K562 (cell line): ENCODE results near the gene RAD50. TPM values are rescaled to one million over a fixed set of nuclear protein-coding genes. Genes with fewer than 3 reads are reported as not detected.

Experiments used
- ATAC-seq: fragments of 200-7000 bp; cut with Tn5 transposase; 3 replicates; pipeline ENCODE4 v1.9.1; 2020; ENCODE audit warnings: moderate library complexity
- BruUV-seq: library from RNA; stranded (reverse); fragments of 400-500 nt; replicated peaks from 2 replicates; lab custom pipeline; 2021; lab: Mats Ljungman, UMichigan
- CTCF ChIA-PET: fragments of 300-600 bp; formaldehyde crosslinking; extraction: SDS; loops from one replicate; lab custom pipeline; 2021; ENCODE audit warnings: low intra/inter-chr PET ratio; lab: Yijun Ruan, JAX
- POLR2A ChIA-PET: fragments of 300-600, 350-650 bp; sonication (Branson Sonifier 250); formaldehyde crosslinking; extraction: SDS; loops from one replicate; lab custom pipeline; 2021; ENCODE audit warnings: antibody characterized with exemption, inconsistent platforms; lab: Yijun Ruan, JAX
- DNase-seq, 4 experiments: peaks; one replicate each; pipeline versions ENCODE4 v3.0.0 to v3.0.0-alpha.2; 2011 to 2018; ENCODE audit warnings: low spot score in 3 of 4, mixed read lengths in 3 of 4; ENCODE audit errors: extremely low read depth in 1 of 4
- FAIRE-seq: peaks from 2 replicates; lab custom pipeline; 2011; peaks lifted over from hg19 to GRCh38; lab: Jason Lieb, UNC
- H2AFZ ChIP-seq: 2 replicates; pipeline ENCODE4 v1.6.0; 2011; ENCODE audit warnings: low read depth, low read length, control low read depth, inconsistent platforms
- H3K27ac ChIP-seq: fragments of 200-600 bp; 3 replicates; pipeline ENCODE4 v1.8.0; 2011; ENCODE audit warnings: low read depth, mild to moderate bottlenecking, control low read depth, inconsistent platforms, low read length, moderate library complexity, mixed read lengths; ENCODE audit errors: extremely low read depth
- H3K27me3 ChIP-seq, 2 experiments: fragments of 300-600 bp in 1 of 2; 2 replicates in 1 of 2; 3 replicates in 1 of 2; pipeline versions ENCODE4 v1.6.0 to v1.8.0; 2011; ENCODE audit warnings: inconsistent platforms in 2 of 2, low read length in 2 of 2, mild to moderate bottlenecking in 1 of 2, mixed read lengths in 1 of 2, moderate library complexity in 1 of 2; ENCODE audit not compliant: control insufficient read depth in 2 of 2, insufficient read depth in 2 of 2
- H3K36me3 ChIP-seq: fragments of 300-600 bp; 3 replicates; pipeline ENCODE4 v1.8.0; 2011; ENCODE audit warnings: mild to moderate bottlenecking, low read length, inconsistent platforms; ENCODE audit not compliant: control insufficient read depth, insufficient read depth
- H3K4me1 ChIP-seq, 2 experiments: fragments of 200-600 bp in 1 of 2; replicated peaks in 1 of 2; 2 replicates in 1 of 2; 3 replicates in 1 of 2; pipeline versions ENCODE4 v1.5.1 to v1.8.0; 2011; ENCODE audit warnings: inconsistent platforms in 2 of 2, low read length in 2 of 2, mild to moderate bottlenecking in 1 of 2, mixed read lengths in 1 of 2, moderate library complexity in 1 of 2; ENCODE audit not compliant: control insufficient read depth in 2 of 2, insufficient read depth in 2 of 2
- H3K4me2 ChIP-seq: 2 replicates; pipeline ENCODE4 v1.6.1; 2011; ENCODE audit warnings: low read length, control low read depth, inconsistent platforms, mixed read lengths; ENCODE audit not compliant: insufficient read depth
- H3K4me3 ChIP-seq: fragments of 200-600 bp; sonication (generic), shearing (Covaris generic); 2 replicates; pipeline ENCODE4 v1.5.1; 2016; ENCODE audit warnings: control low read depth, inconsistent platforms
- H3K79me2 ChIP-seq: fragments of 200-600 bp; 3 replicates; pipeline ENCODE4 v1.8.0; 2011; ENCODE audit warnings: low read length, inconsistent platforms; ENCODE audit not compliant: control insufficient read depth, insufficient read depth
- H3K9ac ChIP-seq, 2 experiments: 2 replicates each; pipeline versions ENCODE4 v1.6.0 to v1.6.1; 2011; ENCODE audit warnings: low read depth in 2 of 2, low read length in 2 of 2, control low read depth in 1 of 2, inconsistent platforms in 1 of 2, mild to moderate bottlenecking in 1 of 2, mixed read lengths in 1 of 2; ENCODE audit not compliant: insufficient read depth in 1 of 2
- H3K9me1 ChIP-seq: one replicate; pipeline ENCODE4 v1.6.0; 2011; ENCODE audit warnings: inconsistent platforms, mild to moderate bottlenecking, low read length, moderate library complexity; ENCODE audit not compliant: control insufficient read depth, insufficient read depth
- H3K9me3 ChIP-seq: replicated peaks from 2 replicates; pipeline ENCODE4 v1.5.1; 2011; ENCODE audit warnings: low read depth, low read length, inconsistent platforms; ENCODE audit not compliant: control insufficient read depth, insufficient read depth
- H4K20me1 ChIP-seq: replicated peaks from 2 replicates; pipeline ENCODE4 v1.6.1; 2011; ENCODE audit warnings: low read length, inconsistent platforms, mixed read lengths; ENCODE audit not compliant: control insufficient read depth, insufficient read depth
- EGR1 ChIP-seq: fragments of 450-650 bp; conservative IDR thresholded peaks from 2 replicates; pipeline ENCODE4 v1.6.1; 2017; ENCODE audit warnings: mild to moderate bottlenecking
- ETS2 ChIP-seq: IDR thresholded peaks from 2 replicates; pipeline ENCODE4 v1.6.1; 2016; ENCODE audit warnings: borderline replicate concordance, missing genetic modification characterization, mild to moderate bottlenecking, moderate library complexity, missing compliant biosample characterization; ENCODE audit not compliant: poor library complexity, severe bottlenecking
- HLTF ChIP-seq: fragments of 450-650 bp; IDR thresholded peaks from 2 replicates; pipeline ENCODE4 v1.6.1; 2016
- MCM7 ChIP-seq, 2 experiments: fragments of 450-650 bp; IDR thresholded peaks; 2 replicates each; pipeline ENCODE4 v1.6.1; 2016 to 2018
- MXI1 ChIP-seq: IDR thresholded peaks from 2 replicates; pipeline ENCODE4 v1.6.1; 2011; ENCODE audit warnings: low read depth, mild to moderate bottlenecking, improper control_type of control experiment, low read length
- TAF1 ChIP-seq: IDR thresholded peaks from 2 replicates; pipeline ENCODE4 v1.6.1; 2011; ENCODE audit warnings: mild to moderate bottlenecking, low read length, moderate library complexity; ENCODE audit not compliant: insufficient read depth, control insufficient read depth, severe bottlenecking; ENCODE audit errors: extremely low read depth
- TAL1 ChIP-seq: fragments of 450-650 bp; IDR thresholded peaks from 2 replicates; pipeline ENCODE4 v1.6.1; 2016; ENCODE audit warnings: mild to moderate bottlenecking
- ZNF445 ChIP-seq: fragments of 250-450 bp; sonication (Bioruptor Pico); IDR thresholded peaks from 2 replicates; pipeline ENCODE4 v1.4.0; 2020; ENCODE audit warnings: low read depth, mild to moderate bottlenecking, moderate library complexity
- ZNF695 ChIP-seq: fragments of 450-650 bp; formaldehyde crosslinking; IDR thresholded peaks from 2 replicates; pipeline ENCODE4 v1.4.0; 2020; ENCODE audit warnings: mild to moderate bottlenecking, moderate library complexity
- WGBS: fragments of 100-300 bp; shearing (Covaris generic); methylation state at CpG from one replicate; pipeline ENCODE4 v1.1.6; 2016; ENCODE audit warnings: low coverage, mixed read lengths; ENCODE audit not compliant: insufficient coverage; ENCODE audit errors: missing lambda C conversion rate; 5-methylcytosine and 5-hydroxymethylcytosine counted together
- in situ Hi-C: fragments of 300-500 bp; cut with MboI; formaldehyde crosslinking; loops from 4 replicates; pipeline ENCODE4 v1.15.0; 2018; ENCODE audit warnings: inconsistent platforms, mixed read lengths
- intact Hi-C: fragments of 100-400 bp; cut with micrococcal nuclease; formaldehyde crosslinking; loops from 2 replicates; pipeline ENCODE4 v1.14.2; 2022
- polyA plus RNA-seq, 8 experiments: library from polyadenylated mRNA; depleted of rRNA in 4 of 8; stranded (reverse) in 5 of 8; unstranded in 3 of 8; fragments of >200 nt; fragmentation: Nextera tagmentation in 2 of 8; fragmentation: Illumina TruSeq in 1 of 8; extraction: Ambion mirVana in 2 of 8; extraction: Trizol in 1 of 8; gene quantifications; 2 replicates each; pipeline versions ENCODE4 v1.2.1 to v1.2.3, GENCODE V29; 2011 to 2014; ENCODE audit warnings: inconsistent platforms in 1 of 8, missing spikeins in 1 of 8
- total RNA-seq, 7 experiments: library from RNA; depleted of rRNA in 6 of 7; stranded (reverse); fragments of >200 nt in 6 of 7; fragmentation: Illumina TruSeq in 2 of 7; extraction: Trizol in 2 of 7; gene quantifications; 2 replicates each; pipeline versions ENCODE4 v1.2.1 to v1.2.3, GENCODE V29; 2011 to 2021; ENCODE audit warnings: low replicate concordance in 1 of 7
- TF ChIP-seq, protein P1 (sequence below): fragments of 250-450 bp; sonication (Bioruptor Pico); IDR thresholded peaks from 2 replicates; pipeline ENCODE4 v1.4.0; 2020; ENCODE audit warnings: mild to moderate bottlenecking, moderate library complexity, borderline replicate concordance
- TF ChIP-seq, protein P2 (sequence below): sonication (generic); formaldehyde crosslinking; IDR thresholded peaks from 2 replicates; pipeline ENCODE4 v1.8.1; 2023; ENCODE audit warnings: mild to moderate bottlenecking, missing genetic modification reagents

RAD50 gene
- total and polyA plus RNA-seq, 9 of the 15 experiments (the other 6 are each of a cell fraction or from before 2014, with no cell fraction given): 15.3 to 74.2 (median 44.1) TPM

DNA sequence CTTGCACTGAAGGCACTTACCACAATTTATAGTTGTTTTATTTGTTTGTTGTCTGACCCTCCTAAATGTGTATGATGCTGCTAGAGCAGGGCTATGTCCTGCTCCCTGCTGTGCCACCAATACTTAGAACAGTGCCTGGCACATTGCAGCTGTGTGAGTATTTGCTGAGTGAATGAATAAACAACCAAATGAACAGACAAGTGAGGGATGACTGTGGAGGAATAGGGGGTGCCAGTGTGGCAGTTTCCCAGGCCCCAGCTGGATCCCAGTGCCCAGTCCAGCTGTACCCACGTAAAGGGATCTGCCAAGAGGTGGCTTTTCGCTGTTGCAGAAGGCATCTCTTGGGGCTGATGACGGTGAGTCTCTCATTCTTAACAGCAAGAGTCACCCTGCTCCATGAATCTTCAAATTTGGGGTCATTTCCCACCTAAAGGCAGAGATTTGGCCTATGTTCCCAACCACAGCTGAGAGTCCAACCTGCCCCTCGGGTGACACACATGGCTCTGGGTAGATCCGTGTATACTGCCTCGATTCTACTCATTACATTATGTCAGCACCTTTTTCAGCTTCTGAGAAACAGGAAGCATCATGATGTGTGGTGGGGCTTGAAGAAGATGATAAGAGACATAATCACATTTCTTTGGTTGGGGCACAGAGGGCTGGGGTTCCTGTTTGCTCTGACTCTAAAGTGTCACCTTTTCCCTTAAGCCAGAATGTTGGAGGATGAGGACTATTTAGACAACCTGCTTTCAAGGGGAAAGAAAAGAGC, 27.7 kb upstream of the RAD50 start (continued):
- TF ChIP-seq, protein P1, sequence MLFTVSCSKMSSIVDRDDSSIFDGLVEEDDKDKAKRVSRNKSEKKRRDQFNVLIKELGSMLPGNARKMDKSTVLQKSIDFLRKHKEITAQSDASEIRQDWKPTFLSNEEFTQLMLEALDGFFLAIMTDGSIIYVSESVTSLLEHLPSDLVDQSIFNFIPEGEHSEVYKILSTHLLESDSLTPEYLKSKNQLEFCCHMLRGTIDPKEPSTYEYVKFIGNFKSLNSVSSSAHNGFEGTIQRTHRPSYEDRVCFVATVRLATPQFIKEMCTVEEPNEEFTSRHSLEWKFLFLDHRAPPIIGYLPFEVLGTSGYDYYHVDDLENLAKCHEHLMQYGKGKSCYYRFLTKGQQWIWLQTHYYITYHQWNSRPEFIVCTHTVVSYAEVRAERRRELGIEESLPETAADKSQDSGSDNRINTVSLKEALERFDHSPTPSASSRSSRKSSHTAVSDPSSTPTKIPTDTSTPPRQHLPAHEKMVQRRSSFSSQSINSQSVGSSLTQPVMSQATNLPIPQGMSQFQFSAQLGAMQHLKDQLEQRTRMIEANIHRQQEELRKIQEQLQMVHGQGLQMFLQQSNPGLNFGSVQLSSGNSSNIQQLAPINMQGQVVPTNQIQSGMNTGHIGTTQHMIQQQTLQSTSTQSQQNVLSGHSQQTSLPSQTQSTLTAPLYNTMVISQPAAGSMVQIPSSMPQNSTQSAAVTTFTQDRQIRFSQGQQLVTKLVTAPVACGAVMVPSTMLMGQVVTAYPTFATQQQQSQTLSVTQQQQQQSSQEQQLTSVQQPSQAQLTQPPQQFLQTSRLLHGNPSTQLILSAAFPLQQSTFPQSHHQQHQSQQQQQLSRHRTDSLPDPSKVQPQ (CRISPR knock-in tag): no peak
- TF ChIP-seq EGR1 (no peak), TAL1 (peak; percentile 44), MXI1 (no peak), TAF1 (no peak), HLTF (no peak), MCM7 (IDR thresholded peaks at IDR 0.05) (no peak)

DNA sequence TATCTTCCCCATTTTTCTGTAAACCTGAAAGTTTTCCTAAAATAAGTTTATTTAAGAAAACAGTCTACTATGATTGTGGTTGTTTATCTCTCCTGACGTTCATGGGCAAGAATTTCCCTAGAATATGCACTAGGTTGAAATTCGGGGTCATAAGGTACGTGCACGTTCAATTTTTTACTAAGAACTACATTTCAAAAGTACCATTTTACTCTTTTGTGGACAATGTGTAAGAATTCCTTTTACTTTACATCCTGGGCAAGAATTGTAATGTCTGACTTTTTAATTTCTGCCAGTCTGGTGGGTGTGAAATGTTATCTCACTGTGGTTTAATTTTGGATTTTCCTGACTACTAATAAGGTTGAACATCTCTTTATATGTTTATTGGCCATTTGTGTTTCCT, 25.8 kb upstream of the RAD50 start:
- Histone ChIP-seq H3K79me2 (no peaks in the 10 kb centered on the region), H3K9me3 (no peaks in the 10 kb centered on the region), H2AFZ (no peak overlapping the region), H4K20me1 (no peaks in the 10 kb centered on the region), H3K9ac (no peak overlapping the region), H3K4me2 (no peak overlapping the region), H3K9me1 (no peaks in the 10 kb centered on the region), H3K27me3 (no peaks in the 10 kb centered on the region), H3K27ac (no peak overlapping the region), H3K4me3 (no peak overlapping the region), H3K4me1 (peaks cover 4 to 26% of the 10 kb centered on the region in 2 experiments; a peak in 4 of 5 replicates), H3K36me3 (no peaks in the 10 kb centered on the region)
- 21% methylated on average over 4 of the region's 4 CpGs for WGBS
- ChIA-PET POLR2A (no interaction called here), CTCF (no interaction called here)
- FAIRE-seq: no peak
- no peak for ATAC-seq
- in situ Hi-C loops: no loop called here
- intact Hi-C loops: no loop called here
- TF ChIP-seq, protein P2, sequence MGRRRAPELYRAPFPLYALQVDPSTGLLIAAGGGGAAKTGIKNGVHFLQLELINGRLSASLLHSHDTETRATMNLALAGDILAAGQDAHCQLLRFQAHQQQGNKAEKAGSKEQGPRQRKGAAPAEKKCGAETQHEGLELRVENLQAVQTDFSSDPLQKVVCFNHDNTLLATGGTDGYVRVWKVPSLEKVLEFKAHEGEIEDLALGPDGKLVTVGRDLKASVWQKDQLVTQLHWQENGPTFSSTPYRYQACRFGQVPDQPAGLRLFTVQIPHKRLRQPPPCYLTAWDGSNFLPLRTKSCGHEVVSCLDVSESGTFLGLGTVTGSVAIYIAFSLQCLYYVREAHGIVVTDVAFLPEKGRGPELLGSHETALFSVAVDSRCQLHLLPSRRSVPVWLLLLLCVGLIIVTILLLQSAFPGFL (CRISPR knock-in tag): no peak
- no peak for TF ChIP-seq ETS2 (tag)
- TF ChIP-seq ZNF445: no peak
- TF ChIP-seq ZNF695: no peak
- no TSS peak for BruUV-seq
- no peak for DNase-seq
